Measurements from ENCODE around the gene BCKDHB.

BCKDHB gene

GRCh38 chr6:80363501-80364122 is 257.1 kb downstream of the BCKDHB start:
- TF ChIP-seq, protein P1, sequence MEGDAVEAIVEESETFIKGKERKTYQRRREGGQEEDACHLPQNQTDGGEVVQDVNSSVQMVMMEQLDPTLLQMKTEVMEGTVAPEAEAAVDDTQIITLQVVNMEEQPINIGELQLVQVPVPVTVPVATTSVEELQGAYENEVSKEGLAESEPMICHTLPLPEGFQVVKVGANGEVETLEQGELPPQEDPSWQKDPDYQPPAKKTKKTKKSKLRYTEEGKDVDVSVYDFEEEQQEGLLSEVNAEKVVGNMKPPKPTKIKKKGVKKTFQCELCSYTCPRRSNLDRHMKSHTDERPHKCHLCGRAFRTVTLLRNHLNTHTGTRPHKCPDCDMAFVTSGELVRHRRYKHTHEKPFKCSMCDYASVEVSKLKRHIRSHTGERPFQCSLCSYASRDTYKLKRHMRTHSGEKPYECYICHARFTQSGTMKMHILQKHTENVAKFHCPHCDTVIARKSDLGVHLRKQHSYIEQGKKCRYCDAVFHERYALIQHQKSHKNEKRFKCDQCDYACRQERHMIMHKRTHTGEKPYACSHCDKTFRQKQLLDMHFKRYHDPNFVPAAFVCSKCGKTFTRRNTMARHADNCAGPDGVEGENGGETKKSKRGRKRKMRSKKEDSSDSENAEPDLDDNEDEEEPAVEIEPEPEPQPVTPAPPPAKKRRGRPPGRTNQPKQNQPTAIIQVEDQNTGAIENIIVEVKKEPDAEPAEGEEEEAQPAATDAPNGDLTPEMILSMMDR (IDR thresholded peaks at IDR 0.05; ENCODE audit: insufficient read depth, low read length, poor library complexity, severe bottlenecking), result no peak
- Histone ChIP-seq H3K4me3 (replicated peaks; ENCODE audit: low read depth, low read length) (no peak overlapping the region), H3K36me3 (ENCODE audit: control insufficient read depth, insufficient read depth, low read length) (no peaks in the 10 kb centered on the region)

DNA sequence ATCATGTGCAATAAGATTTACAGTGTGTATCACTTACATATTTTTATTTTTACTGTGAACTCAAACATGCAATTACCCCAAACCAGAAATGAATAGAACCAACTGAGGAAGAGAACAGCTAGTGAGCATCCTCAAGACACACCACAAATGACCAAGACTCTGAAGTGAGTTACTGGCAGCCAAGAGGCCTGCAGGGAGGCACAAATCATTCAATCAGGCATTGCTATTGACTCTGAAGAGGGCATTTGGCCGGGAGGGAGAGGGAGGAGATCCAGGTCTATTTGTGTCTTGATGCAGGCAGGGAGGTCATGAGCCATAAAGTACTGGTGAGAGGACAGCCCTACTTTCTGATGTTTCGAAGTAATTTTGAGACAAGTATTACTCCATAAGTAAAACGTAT is 257.7 kb downstream of the BCKDHB start:
- TF ChIP-seq, protein P1 (IDR thresholded peaks at IDR 0.05; ENCODE audit: insufficient read depth, low read length, poor library complexity, severe bottlenecking), result no peak
- Histone ChIP-seq H3K36me3 (ENCODE audit: control insufficient read depth, insufficient read depth, low read length) (no peaks in the 10 kb centered on the region), H3K27me3 (replicated peaks; ENCODE audit: control insufficient read depth, insufficient read depth, low read length) (no peaks in the 10 kb centered on the region), H3K4me3 (replicated peaks; ENCODE audit: low read depth, low read length) (no peak overlapping the region)
- no peak for DNase-seq (ENCODE audit: extremely low read depth, insufficient read length)

More at GRCh38 chr6:80363501-80364122, 257.1 kb downstream of the BCKDHB start:
- no peak for DNase-seq (ENCODE audit: extremely low read depth, insufficient read length)
- H3K27me3 ChIP-seq (replicated peaks; ENCODE audit: control insufficient read depth, insufficient read depth, low read length), result no peaks in the 10 kb centered on the region

DNA sequence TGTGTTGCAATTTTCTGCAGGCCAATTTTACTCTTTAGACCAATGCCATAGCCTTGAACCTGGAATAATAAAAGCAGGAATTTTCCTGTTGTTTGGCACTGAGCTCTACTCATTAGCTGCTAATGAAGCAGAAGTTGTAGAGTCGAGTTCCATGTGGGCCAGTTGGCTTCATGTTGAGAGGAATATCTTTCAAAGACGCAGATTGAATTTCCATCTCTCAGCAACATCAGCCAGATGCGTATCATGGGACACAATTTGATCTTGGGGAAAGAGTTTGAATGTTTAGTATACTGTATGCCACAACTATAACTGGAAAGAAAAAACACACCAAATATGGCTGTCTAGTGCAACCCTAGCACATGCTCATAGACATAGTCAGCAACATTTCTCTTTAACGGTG is 259.6 kb downstream of the BCKDHB start:
- no peak for DNase-seq (ENCODE audit: extremely low read depth, insufficient read length)
- Histone ChIP-seq H3K36me3 (ENCODE audit: control insufficient read depth, insufficient read depth, low read length) (no peaks in the 10 kb centered on the region), H3K4me3 (replicated peaks; ENCODE audit: low read depth, low read length) (no peak overlapping the region), H3K27me3 (replicated peaks; ENCODE audit: control insufficient read depth, insufficient read depth, low read length) (no peaks in the 10 kb centered on the region)
- TF ChIP-seq, protein P1 (IDR thresholded peaks at IDR 0.05; ENCODE audit: insufficient read depth, low read length, poor library complexity, severe bottlenecking), result no peak

- TF ChIP-seq, protein P1 (IDR thresholded peaks at IDR 0.05; ENCODE audit: insufficient read depth, low read length, poor library complexity, severe bottlenecking), result no peak
- no peaks in the 10 kb centered on the region for H3K36me3 ChIP-seq (ENCODE audit: control insufficient read depth, insufficient read depth, low read length)
- no peak for DNase-seq (ENCODE audit: extremely low read depth, insufficient read length)
- no peaks in the 10 kb centered on the region for H3K27me3 ChIP-seq (replicated peaks; ENCODE audit: control insufficient read depth, insufficient read depth, low read length)
- no peak overlapping the region for H3K4me3 ChIP-seq (replicated peaks; ENCODE audit: low read depth, low read length)
These were observed 260.2 kb downstream of the BCKDHB start for GRCh38 chr6:80366714-80367113.

DNA sequence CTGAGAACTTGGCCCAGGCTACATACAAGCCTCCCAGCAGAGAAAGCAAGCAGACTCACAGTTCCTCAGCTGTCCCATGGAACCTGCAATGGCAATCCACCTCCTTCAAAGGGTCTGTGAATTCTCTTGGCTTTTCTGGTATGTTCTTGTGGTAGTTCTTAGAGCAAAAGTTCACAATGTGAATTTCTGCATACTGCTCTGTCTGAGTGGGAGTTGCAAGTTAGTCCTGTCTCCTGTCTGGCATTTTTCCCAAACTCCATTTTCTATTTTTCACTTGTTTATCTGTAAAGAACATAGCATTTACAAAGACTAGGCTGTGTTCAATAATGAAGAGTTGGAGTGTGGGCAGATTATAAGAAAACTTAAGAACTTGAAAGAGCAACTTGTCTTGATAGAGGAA is 269.9 kb downstream of the BCKDHB start:
- DNase-seq (ENCODE audit: extremely low read depth, insufficient read length), result no peak
- Histone ChIP-seq H3K4me3 (replicated peaks; ENCODE audit: low read depth, low read length) (no peak overlapping the region), H3K27me3 (replicated peaks; ENCODE audit: control insufficient read depth, insufficient read depth, low read length) (no peaks in the 10 kb centered on the region), H3K36me3 (ENCODE audit: control insufficient read depth, insufficient read depth, low read length) (no peaks in the 10 kb centered on the region)
- TF ChIP-seq, protein P1 (IDR thresholded peaks at IDR 0.05; ENCODE audit: insufficient read depth, low read length, poor library complexity, severe bottlenecking), result no peak

GRCh38 chr6:80380566-80380965 is 274.1 kb downstream of the BCKDHB start:
- TF ChIP-seq, protein P1 (IDR thresholded peaks at IDR 0.05; ENCODE audit: insufficient read depth, low read length, poor library complexity, severe bottlenecking), result no peak
- H3K36me3 ChIP-seq (ENCODE audit: control insufficient read depth, insufficient read depth, low read length), result no peaks in the 10 kb centered on the region
- DNase-seq (ENCODE audit: extremely low read depth, insufficient read length), result no peak
- H3K4me3 ChIP-seq (replicated peaks; ENCODE audit: low read depth, low read length), result no peak overlapping the region
- no peaks in the 10 kb centered on the region for H3K27me3 ChIP-seq (replicated peaks; ENCODE audit: control insufficient read depth, insufficient read depth, low read length)

Measured in GM06990 (cell line).